Measurements from ENCODE around the gene ERICH6.

DNA sequence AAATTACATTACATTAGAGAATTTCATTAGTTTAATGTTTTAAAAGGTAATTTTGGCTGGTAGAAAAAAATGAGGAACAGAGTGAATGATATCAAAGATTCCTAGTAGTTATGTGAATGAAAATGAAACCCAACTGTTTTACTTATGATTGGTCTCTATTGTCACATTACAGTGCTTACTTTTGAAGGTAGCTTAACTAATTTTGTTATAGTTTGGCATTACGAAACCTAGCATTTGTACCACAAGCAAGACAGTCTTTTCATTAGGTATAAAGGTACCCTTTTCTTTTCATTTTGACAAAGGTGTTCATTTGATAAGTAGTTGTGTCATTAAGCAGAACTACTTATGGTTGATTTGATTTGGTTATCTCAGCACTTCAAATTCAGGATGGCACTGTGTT, 93.7 kb downstream of the ERICH6 start:
- TF ChIP-seq, protein P1, sequence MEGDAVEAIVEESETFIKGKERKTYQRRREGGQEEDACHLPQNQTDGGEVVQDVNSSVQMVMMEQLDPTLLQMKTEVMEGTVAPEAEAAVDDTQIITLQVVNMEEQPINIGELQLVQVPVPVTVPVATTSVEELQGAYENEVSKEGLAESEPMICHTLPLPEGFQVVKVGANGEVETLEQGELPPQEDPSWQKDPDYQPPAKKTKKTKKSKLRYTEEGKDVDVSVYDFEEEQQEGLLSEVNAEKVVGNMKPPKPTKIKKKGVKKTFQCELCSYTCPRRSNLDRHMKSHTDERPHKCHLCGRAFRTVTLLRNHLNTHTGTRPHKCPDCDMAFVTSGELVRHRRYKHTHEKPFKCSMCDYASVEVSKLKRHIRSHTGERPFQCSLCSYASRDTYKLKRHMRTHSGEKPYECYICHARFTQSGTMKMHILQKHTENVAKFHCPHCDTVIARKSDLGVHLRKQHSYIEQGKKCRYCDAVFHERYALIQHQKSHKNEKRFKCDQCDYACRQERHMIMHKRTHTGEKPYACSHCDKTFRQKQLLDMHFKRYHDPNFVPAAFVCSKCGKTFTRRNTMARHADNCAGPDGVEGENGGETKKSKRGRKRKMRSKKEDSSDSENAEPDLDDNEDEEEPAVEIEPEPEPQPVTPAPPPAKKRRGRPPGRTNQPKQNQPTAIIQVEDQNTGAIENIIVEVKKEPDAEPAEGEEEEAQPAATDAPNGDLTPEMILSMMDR (conservative IDR thresholded peaks at IDR 0.05; ENCODE audit: low read depth in 2 of 2): no peak
- TF ChIP-seq, protein P2, sequence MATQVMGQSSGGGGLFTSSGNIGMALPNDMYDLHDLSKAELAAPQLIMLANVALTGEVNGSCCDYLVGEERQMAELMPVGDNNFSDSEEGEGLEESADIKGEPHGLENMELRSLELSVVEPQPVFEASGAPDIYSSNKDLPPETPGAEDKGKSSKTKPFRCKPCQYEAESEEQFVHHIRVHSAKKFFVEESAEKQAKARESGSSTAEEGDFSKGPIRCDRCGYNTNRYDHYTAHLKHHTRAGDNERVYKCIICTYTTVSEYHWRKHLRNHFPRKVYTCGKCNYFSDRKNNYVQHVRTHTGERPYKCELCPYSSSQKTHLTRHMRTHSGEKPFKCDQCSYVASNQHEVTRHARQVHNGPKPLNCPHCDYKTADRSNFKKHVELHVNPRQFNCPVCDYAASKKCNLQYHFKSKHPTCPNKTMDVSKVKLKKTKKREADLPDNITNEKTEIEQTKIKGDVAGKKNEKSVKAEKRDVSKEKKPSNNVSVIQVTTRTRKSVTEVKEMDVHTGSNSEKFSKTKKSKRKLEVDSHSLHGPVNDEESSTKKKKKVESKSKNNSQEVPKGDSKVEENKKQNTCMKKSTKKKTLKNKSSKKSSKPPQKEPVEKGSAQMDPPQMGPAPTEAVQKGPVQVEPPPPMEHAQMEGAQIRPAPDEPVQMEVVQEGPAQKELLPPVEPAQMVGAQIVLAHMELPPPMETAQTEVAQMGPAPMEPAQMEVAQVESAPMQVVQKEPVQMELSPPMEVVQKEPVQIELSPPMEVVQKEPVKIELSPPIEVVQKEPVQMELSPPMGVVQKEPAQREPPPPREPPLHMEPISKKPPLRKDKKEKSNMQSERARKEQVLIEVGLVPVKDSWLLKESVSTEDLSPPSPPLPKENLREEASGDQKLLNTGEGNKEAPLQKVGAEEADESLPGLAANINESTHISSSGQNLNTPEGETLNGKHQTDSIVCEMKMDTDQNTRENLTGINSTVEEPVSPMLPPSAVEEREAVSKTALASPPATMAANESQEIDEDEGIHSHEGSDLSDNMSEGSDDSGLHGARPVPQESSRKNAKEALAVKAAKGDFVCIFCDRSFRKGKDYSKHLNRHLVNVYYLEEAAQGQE (IDR thresholded peaks at IDR 0.05; ENCODE audit: unreplicated experiment): no peak
- TF ChIP-seq EZH2 (IDR thresholded peaks at IDR 0.05; ENCODE audit: low read depth, unreplicated experiment): no peak
